SIG-M5 treated with dmso at 0.1 percent for 504 hours (cell line): ENCODE data around the gene MAP4K4.

ENCODE experiments used
- DNase-seq: peaks from one replicate; lab custom pipeline; 2025; ENCODE audit not compliant: unreplicated experiment; lab: John Stamatoyannopoulos, UW

Gene MAP4K4

DNA sequence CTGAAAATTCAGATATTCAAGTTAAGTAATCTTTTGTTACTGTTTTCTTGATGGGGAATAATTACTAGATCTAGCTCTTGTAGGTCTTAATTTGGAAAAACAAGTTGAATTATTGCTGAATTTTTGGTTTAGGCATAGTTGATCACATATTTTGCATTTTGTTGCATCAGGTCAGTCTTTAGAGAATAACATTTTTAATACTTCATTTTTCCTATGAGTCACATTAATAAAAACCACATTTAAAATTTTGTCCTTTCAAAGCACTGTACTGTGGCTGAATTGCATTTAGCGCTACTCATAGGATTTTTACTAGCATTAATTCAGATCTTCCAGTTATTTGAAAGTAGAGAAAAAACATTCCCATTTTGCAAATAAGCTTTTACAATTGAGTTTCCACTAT is 23.2 kb downstream of the MAP4K4 start:
- DNase-seq: no peak

GRCh38 chr2:101722864-101723263 is 25.4 kb downstream of the MAP4K4 start:
- no peak for DNase-seq

DNA sequence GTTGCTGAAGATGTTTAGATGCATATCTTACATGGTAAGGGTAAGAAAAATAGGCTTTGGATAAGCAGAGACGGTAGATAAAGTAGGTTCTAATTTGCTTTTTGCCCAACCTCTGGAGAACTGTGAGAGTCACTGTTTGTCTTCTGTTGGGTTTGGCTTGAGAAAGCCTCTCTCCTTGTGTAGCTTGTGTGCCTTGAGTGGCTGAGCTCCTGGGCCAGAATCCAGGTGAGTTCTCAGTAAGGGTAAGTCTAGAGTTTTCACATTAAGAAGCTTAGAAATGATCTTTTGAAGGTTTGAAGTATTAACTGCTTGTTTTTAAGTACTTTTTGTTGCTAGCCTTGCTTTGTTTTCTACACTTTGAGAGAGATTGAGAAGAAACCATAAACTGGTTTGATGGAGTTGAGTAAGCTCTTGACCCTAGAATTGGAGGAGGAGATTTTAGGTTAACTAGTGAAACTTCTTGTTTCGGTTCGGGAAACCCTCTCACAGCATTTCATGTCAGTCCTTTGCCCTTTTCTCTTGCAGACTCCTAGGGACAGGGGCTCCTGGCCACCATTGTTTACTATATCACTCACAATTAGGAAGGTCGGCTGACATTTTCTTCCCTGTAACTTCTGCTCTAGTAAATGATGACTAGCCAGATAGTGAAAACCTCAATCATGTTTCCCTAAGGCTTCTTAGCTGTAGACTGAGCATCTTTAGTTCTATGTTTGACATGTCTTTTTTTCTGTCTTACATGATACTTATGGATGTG is 26.0 kb downstream of the MAP4K4 start:
- no peak for DNase-seq

DNA sequence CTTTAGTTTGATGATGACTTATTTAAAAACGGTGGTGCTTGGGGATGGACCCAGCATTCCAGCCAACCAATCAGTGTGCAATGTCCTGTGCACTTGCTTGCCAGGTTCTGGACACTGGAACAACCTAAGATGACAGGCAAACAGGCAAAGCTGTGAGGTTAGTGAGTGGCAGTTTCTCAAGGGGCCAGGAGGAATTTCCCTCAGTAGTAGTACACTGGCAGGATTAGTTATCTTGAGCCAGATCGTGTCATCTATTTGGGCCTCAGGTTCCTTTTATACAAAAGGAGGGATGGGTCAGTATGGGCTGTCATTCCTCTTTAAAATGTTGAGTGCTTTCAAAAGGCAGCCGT is 26.6 kb downstream of the MAP4K4 start:
- DNase-seq: no peak

GRCh38 chr2:101725038-101725437 is 27.5 kb downstream of the MAP4K4 start:
- DNase-seq: no peak

- DNase-seq: peak; percentile 13
Observed at GRCh38 chr2:101725515-101726192, 28.1 kb downstream of the MAP4K4 start.

- DNase-seq: no peak
Observed at GRCh38 chr2:101728865-101729264, 31.4 kb downstream of the MAP4K4 start.

GRCh38 chr2:101729521-101730190 is 32.1 kb downstream of the MAP4K4 start:
- no peak for DNase-seq

GRCh38 chr2:101731221-101732054 is 33.9 kb downstream of the MAP4K4 start:
- no peak for DNase-seq

DNA sequence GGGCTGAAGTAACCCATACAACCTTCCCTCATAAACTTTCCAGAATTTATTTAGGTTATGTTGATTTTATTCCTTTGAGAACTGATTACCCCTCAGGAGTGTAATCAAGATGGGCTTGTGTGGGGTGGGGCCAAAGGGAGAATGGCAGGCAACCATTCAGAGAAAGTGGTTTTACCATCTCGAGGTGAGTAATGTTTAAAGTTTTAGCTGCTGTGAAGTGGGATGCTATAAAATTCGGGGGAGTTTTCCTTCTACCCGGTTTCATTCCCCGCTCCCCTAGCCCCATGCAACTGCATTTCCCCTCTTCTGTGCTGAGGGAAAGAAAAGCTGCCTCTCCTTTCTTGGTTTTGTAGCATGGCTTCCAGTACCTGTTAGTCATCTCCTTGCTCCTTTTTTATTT is 34.7 kb downstream of the MAP4K4 start:
- no peak for DNase-seq

GRCh38 chr2:101732773-101733256 is 35.3 kb downstream of the MAP4K4 start:
- DNase-seq: no peak

DNA sequence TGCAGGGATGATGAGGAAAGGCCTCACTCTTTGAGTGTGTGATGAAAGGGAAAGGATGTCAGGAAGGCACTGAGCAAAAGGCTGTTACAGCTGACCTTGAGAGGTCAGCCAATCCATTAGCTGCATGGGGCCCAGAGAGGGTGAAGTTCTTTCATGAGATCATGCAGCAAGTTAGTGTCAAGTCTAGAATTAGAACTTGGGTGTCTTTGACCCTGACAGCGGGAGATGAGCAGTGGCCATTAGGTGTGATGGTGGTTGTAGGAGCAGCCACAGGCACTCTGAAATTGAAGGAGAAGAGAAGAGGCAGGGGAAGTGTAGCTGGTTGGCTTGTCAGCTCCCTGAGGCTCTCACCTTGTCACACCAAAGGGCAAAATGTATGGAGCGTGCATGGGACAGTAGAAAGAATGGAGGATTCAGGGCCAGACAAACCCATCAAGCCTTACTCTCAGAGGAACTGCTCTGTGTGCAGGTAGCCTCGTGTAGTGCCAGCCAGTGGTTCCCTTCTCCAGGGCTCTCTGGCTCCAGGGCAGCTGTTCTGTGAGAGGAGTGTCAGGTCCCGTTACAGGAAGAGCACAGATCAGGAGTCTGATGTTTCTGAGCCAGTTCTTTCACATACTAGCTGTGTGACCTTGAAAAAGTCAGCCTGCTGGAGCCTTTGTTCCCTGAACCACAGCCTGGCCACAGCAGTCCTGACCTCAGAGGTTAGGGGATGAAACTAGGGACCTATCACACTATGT is 35.9 kb downstream of the MAP4K4 start:
- no peak for DNase-seq

GRCh38 chr2:101734505-101735165 is 37.1 kb downstream of the MAP4K4 start:
- no peak for DNase-seq

DNA sequence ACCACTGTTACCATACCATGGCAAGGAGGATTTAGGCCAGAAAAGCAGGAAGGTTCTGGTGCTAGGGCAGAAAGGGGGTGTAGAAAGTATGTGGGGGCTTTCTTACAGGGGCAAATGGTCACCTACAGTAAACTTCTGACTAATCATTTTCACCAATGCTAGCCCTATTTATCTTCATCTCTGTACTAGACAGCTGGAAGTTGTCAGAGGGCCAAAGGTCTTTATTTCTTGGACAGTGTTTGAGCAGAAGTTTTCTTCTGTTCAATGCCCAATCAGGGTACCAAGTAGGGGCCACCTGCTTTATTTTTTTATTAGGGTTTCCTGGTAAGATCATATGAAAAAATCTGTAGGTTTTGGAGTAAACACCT is 37.6 kb downstream of the MAP4K4 start:
- DNase-seq: no peak

- no peak for DNase-seq
Observed at GRCh38 chr2:101736233-101736632, 38.7 kb downstream of the MAP4K4 start.

DNA sequence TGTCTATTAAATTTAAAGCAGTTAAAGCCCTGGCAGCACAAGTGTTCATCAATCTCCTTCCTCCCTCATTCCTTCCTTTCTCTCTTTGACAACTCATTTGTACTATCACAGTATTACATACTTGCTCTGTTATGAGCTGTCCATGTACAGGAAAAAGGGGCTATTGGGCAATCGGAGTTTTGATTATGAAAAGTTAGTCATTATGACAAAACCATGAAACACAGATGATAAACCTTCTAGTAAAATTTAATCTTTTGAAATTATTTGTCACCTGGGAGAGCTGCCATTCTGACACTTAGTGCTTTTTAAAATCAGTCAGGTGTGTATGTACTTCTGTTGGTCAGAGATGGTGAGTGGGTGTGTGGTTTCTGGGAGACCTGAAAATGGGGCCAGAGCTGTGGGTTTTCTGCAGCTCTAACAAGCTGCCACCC is 39.4 kb downstream of the MAP4K4 start:
- peak; percentile 72 for DNase-seq

DNA sequence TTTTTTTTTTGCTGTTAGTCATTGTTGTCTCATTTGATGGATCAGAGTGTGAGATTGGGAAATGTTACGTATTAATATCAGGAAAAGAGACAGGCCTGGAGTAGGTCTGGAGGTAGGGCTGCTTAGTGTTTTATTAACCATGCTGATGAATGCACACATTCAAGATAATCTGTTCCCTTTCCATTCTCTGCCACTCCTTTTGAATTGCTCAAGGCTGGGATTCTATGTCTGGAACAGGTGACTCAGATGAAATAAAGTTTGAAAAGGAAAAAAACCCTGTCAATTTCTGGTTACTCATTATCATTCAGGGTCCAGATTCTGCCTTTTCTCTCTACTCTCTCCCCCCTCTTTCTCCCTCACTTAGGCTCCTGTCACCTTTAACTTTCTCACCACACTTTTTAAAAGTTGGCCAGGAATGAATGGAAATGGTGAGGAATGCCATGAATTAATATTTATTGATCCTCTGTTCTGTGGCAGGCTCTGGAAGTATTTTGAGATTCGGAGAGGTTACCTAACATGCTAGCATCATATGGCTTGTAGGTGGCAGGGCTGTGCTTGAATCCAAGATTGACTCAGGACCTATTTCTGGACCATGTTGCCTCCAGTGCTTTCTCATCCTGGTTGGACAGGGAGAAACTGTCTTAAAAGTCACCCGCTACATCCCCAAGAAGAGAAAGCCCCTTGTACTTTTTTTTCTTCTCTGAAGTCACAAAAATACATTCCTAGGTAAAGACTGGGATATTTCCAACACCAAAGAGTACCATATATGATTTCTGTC is 40.2 kb downstream of the MAP4K4 start:
- no peak for DNase-seq

GRCh38 chr2:101738649-101739048 is 41.1 kb downstream of the MAP4K4 start:
- no peak for DNase-seq

- peak; percentile 56 for DNase-seq
Observed at GRCh38 chr2:101740555-101740964, 43.1 kb downstream of the MAP4K4 start.
